ENCODE data around the gene CNTFR.

GRCh38 chr9:34633166-34633565 is 43.6 kb upstream of the CNTFR start:
- TF ChIP-seq CTCF (IDR thresholded peaks at IDR 0.05; ENCODE audit: insufficient read depth, low read length) (no peak), GABPA (IDR thresholded peaks at IDR 0.05; ENCODE audit: low read depth) (no peak), POLR2AphosphoS5 (IDR thresholded peaks at IDR 0.05; ENCODE audit: low read depth) (no peak; the same call in 1 of the 2 replicates)
